SKM-1 (cell line): ENCODE results near the gene GPC6.

Source experiments
- DNase-seq: peaks from one replicate; lab custom pipeline; 2025; ENCODE audit not compliant: unreplicated experiment; lab: John Stamatoyannopoulos, UW

Gene GPC6

DNA sequence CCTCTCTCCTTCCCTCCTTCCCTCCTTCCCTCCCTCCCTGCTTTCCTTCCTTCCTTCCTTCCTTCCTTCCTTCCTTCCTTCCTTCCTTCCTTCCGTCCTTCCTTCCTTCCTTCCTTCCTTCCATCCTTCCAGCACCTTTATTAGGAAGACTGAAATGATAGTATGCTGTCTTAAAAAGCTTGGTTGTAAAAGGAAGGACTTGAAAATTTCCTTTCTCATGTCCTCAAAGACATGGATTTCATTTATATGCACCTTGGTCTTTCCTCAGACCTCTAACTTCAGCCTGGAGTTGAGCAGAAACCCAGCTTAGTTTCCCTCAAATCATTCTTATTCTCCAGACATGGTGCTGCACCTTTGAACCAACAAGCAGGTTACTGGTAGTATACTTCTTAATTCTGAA, 141.7 kb downstream of the GPC6 start:
- DNase-seq = no peak

GRCh38 chr13:93368718-93369117, 142.1 kb downstream of the GPC6 start:
- no peak for DNase-seq

DNA sequence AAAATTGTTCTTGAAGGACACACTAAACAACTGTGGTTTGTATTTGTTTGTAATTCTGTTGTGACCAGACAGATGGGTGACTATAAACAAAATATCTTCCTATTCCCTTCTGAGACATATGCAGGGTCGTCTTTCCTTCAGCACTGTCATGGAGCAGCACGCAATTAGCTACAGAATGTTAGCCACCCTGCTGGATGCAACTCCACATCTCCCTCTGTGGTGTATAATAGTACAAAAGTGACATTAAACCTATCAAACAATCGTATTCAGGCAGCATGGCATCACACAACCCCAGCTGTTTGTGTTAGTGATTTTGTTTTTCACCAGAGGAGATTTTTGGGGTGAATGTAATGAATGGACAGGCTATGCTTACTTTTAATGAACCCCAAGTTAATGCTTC, 146.2 kb downstream of the GPC6 start:
- no peak for DNase-seq

DNA sequence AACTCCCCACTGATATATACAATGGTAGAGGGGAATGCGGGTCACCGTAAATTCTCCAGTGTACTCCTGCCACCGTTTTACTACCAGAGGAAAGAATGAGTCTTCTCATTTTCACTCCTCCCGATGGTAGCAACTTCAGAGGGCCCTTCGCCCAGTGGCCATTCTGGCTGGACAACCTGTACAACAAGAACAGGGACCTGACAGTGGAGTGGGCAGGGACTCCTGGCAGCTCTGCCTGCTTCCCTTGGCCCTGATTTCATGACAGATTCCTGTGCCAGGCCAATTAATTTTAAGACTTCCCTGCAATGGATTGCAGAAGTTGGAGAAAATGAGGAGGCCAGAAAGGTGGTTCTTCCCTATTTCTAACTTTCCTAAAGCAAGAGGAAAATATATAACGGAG, 148.9 kb downstream of the GPC6 start:
- DNase-seq = no peak

GRCh38 chr13:93377196-93377595, 150.6 kb downstream of the GPC6 start:
- DNase-seq = no peak

DNA sequence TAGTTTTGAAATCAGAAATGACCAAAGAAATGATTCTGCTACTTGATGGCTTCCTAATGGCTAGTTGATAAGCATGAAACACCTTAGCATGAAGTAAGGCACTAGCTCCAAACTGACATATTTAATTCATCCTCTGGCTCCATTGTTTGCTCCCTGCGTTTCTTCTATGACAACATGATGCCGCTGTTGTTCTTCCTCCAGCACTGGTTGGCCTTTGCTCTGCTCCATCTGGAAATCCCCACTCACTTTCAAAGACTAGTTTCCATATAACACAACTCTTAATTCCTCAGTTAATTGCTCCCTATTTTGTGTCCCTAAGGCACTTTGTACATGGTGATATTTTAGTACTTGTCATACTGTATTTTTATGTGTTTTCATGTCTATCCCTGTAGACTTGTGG, 151.6 kb downstream of the GPC6 start:
- DNase-seq = no peak

DNA sequence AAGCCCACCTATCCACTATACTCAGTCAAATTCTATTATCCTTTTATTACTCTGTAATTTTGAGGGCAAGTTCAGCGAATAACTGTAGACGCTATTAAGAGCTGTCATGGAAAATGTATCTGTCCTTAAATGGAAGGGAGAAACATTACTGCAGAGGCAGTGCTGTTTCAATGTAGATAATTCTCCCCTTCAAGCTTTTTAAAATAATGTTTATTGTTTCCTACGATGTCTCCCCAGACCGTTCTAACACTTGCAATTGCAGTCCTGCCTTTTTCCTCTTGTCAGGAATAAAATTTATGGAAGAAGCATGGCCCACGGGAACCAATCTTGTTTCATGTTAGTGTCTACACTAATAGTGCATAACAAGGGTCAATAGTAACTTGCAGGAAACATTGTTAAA, 159.5 kb downstream of the GPC6 start:
- DNase-seq = no peak

DNA sequence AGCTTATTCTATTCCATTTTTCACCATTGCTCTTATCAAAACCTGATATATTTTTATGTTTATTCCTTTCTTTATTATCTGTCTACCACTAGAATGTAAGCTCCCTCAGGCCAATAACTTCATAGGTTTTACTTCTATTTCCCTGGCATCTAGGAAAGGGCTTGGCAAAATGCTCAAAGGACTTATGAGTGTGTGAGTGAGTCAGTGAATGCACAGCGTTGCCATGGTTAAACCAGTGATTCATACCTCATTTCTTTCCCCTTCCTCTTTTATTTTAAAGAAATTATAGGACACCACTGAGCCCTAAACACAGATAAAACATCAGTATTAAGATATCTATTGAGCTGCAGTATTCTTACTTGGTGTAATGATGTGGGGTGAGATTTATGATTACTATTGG, 162.1 kb downstream of the GPC6 start:
- DNase-seq = no peak

GRCh38 chr13:93397619-93398018, 171.0 kb downstream of the GPC6 start:
- no peak for DNase-seq

DNA sequence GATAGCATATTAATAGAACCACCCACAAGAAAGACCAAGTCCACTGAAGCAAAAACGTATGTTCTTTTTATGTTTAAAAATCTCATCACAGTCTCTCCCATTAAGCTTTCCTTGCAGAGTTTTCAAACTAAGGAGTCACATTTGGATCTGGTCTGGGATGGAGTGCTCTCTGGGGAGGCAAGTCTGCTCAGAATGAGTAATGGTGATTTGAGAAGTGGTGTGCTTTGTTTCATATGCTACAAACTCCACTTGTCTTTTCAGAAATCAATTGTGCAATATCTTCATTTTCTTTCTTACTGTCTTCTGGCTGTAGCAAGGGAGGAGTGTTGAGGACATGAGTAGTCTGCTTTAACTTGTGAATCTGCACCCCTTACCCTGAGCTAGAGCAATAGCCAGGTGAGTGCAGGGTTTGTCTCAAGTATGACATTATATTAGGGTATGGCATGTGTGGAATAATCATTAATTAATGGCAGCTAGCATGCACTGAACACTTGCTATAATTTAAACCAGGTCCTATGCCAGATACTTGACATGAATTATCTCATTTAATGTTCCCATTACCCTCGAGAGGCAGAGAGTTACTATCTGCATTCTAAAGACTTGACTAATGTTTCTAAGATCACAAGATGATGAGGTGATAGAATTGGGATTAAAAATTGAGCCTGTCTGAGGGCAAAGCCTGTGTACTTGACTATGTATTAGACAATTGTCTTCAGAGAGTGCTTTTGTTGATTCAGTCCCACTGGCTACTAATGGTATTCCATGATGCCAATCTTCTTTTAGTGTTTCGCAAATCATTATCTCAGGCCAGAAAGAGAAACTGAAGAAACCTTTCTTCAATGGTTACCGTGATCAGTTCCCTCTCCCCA, 171.8 kb downstream of the GPC6 start:
- no peak for DNase-seq

DNA sequence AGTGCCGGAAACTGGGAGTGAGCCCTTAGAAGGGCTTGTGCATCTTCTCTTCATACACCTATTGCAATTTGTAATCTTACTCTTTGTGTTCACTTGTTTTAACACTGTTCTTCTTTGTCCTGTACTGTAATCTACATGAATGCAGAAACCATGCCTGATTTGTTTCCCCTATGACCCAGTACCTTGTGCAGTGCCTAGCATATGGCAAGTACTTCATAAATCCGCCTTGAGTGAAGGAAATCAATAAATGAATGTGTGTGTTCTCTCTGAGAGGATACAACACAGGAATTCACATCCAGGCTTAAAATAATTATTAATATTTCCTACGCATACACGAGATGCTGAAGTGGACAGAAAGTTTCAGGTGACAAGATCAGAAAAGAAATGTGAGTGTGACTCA, 172.6 kb downstream of the GPC6 start:
- no peak for DNase-seq

- no peak for DNase-seq
These were observed 179.5 kb downstream of the GPC6 start for GRCh38 chr13:93406136-93406535.

DNA sequence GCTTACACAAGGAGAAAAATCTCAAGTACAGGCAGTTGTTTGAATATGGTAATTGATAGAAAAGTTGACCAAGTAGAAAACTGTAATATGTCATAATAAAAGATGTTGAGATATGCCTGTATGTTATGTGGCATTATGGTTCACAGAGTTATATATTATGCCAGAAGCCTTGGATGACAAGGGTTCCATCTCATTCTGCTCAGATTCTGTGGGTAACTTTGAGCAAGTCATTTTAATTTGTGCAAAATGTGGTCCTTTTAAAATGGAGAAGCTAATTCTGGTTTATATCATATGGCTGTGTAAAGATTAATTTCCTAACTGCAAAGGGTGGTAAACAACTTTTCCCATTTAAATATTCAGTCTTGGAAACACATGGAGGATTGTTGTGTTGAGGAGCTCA, 180.9 kb downstream of the GPC6 start:
- no peak for DNase-seq

DNA sequence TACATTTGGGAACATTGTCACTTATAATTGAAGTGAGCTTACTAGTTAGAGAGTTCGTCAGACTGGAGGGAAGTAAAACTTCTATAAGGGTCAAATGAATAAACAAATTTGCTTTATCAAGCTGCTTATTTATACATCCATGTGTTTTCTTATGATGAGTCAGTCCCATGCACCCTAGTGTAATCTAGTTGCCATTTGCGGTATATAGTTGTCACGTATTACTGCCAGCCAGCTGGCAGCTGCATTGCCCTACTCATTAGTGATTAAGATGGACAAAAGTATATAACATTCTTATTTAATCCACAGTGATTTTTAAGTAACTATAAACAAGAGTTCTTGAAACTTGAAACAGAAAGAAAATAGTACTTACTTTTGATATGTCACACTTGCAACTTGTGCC, 182.4 kb downstream of the GPC6 start:
- no peak for DNase-seq

- no peak for DNase-seq
These were observed 183.2 kb downstream of the GPC6 start for GRCh38 chr13:93409816-93410215.

DNA sequence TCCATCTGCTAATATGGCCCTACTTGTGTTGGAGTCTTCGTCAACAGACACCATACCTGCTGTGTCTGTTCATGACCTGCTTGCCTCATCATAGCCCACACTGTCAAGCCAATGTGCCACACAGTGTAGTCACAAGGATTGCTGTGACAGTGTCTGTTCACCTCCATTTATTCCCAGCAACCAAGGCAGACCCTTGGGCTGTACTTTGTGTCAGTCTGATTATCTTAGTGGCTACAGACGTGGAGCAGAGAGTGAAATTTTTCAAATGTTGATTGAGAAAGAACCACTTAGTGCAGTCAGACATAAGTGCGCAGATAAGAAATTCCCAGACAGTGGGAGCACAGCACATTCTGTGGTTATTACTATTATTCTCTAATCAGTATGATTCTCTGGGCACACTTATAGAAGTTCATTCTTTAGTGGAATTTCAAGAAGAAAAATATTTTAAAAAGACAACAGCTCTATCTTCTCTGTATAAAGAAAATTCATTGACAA, 184.6 kb downstream of the GPC6 start:
- no peak for DNase-seq

DNA sequence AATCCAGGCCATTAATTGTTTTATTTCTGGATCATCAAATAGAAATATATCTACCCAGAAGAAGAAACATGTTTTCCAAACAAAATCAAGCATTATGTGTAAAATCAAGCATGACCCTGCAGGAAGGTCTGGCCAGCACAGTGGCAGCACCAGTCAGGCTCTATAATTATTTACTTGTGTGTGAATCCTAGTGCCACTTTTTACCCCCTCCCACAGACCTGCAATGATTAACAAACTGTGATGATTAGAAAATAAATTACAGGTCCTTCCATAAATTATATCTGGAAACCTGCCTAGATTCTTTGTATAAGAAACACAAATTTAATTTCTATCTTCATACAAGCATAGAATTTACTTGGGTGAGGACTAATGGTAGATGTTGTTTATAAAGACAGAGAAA, 186.1 kb downstream of the GPC6 start:
- no peak for DNase-seq

DNA sequence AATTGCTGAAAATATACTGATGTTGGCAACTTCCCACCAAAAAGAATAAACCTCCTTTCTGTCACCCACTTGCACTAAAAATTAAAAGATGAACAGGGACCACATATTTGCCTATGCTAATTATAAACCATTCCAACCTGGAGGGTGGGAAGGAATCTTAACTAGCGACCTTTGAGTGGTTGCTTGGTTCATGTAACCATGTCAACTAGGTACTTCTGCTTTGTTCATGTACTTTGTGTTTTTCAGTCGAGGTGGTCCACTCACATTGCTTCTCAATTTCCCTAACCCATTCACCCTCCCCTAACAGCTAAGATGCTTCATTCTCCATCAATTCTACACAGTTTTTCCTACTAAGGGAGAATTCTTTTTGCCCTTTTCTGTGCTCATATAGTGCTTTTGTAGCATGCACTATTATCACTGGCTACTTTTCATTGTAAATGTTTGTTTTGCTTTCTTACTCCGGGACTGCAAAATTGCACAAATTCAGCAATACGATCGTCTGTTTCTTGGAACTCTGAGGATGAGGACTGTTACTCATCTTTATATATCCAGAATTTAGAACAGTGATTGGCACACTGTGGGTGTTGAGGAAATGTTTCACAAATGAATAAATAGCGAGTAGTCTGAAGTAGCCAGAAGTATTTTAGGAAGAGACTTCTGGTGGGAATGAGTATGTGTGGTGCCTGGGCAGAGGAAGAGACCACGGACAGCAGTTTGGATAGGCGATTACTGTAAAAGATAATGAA, 187.5 kb downstream of the GPC6 start:
- no peak for DNase-seq

DNA sequence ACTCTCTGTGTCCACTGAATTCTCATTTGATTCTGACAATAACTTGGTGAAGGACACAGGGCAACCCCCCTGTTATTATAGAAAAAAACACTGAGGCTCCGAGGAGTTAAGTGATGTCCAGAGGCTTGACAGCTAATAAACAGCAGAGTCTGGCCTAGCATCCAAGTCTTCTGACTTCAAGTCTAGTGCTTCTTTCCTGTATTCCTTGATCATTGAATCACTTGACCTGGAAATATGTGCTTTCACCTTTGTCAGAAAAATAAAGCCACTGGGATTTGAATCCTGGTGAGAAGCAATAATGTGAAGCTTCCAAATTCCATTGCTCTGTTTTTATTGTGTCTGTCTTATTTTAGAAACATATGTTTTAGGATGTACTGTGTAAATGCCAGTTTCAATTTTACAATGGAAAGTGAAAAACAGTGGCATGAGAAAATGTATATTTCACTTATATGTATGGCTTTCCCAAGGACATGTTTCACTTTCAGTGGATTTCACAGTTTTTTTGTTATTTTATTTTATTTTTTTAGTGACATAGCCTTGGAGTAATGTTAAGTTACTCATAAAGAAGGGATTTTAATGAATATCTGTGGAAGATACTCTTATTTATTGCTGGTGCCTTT, 190.2 kb downstream of the GPC6 start:
- DNase-seq = no peak

- DNase-seq = no peak
These were observed 191.8 kb downstream of the GPC6 start for GRCh38 chr13:93418398-93418797.

DNA sequence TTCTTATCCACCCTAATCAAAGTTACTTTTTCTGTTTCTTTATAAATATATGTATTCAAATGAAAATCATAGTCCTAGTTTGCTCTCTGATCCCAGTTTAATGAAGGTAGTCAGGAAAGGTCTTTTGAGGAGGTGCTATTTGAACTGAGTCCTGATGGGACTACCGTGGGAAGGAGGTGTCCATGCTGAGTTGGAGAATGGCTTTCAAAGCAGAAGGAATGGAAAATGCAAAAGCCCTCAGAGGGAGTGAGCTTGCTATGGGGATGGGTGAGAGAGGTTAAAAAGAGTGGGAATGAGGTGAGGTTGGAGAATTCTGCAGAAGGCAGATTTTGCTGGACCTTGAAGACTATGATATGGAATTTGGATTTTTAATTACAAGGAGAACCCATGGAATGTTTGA, 193.6 kb downstream of the GPC6 start:
- no peak for DNase-seq

- DNase-seq = no peak
These were observed 194.3 kb downstream of the GPC6 start for GRCh38 chr13:93420887-93421286.
